ENCODE data around the gene TRAPPC6A.

Gene TRAPPC6A

GRCh38 chr19:45142016-45142725 lies 35.9 kb downstream of the TRAPPC6A start:
- Histone ChIP-seq H3K4me1 (ENCODE audit: control insufficient read depth, low read length) (peaks cover 13% of the 10 kb centered on the region), H3K4me2 (ENCODE audit: low read length) (no peak overlapping the region), H3K9me3 (ENCODE audit: control insufficient read depth, insufficient read depth, low read length) (no peaks in the 10 kb centered on the region), H3F3A (ENCODE audit: control insufficient read depth, insufficient read depth) (no peaks in the 10 kb centered on the region), H3K27me3 (ENCODE audit: control insufficient read depth, low read length) (no peaks in the 10 kb centered on the region), H3K4me3 (ENCODE audit: low read length) (no peak overlapping the region), H3K27ac (ENCODE audit: low read depth, low read length) (no peak overlapping the region), H3K36me3 (ENCODE audit: control insufficient read depth, low read length) (peaks cover 11% of the 10 kb centered on the region), H3K79me2 (ENCODE audit: control insufficient read depth, low read length) (peaks cover 20% of the 10 kb centered on the region), H4K20me1 (ENCODE audit: control insufficient read depth, insufficient read depth, low read depth, low read length) (no peaks in the 10 kb centered on the region), H3K9me2 (replicated peaks; ENCODE audit: control insufficient read depth, low read length) (no peaks in the 10 kb centered on the region)
- TF ChIP-seq EZH2phosphoT487 (IDR thresholded peaks at IDR 0.05; ENCODE audit: borderline replicate concordance, low read length): no peak
- no peak for TF ChIP-seq CTCF (IDR thresholded peaks at IDR 0.05; ENCODE audit: low read depth, low read length, poor library complexity, severe bottlenecking)

GRCh38 chr19:45141203-45141900 lies 36.7 kb downstream of the TRAPPC6A start:
- Histone ChIP-seq H3K4me1 (ENCODE audit: control insufficient read depth, low read length) (peaks cover 21% of the 10 kb centered on the region), H3F3A (ENCODE audit: control insufficient read depth, insufficient read depth) (no peaks in the 10 kb centered on the region), H3K27me3 (ENCODE audit: control insufficient read depth, low read length) (no peaks in the 10 kb centered on the region), H4K20me1 (ENCODE audit: control insufficient read depth, insufficient read depth, low read depth, low read length) (no peaks in the 10 kb centered on the region), H3K4me3 (ENCODE audit: low read length) (no peak overlapping the region), H3K9me3 (ENCODE audit: control insufficient read depth, insufficient read depth, low read length) (no peaks in the 10 kb centered on the region), H3K36me3 (ENCODE audit: control insufficient read depth, low read length) (peaks cover 16% of the 10 kb centered on the region), H3K9me2 (replicated peaks; ENCODE audit: control insufficient read depth, low read length) (no peaks in the 10 kb centered on the region), H3K27ac (ENCODE audit: low read depth, low read length) (no peak overlapping the region), H3K79me2 (ENCODE audit: control insufficient read depth, low read length) (peaks cover 28% of the 10 kb centered on the region), H3K4me2 (ENCODE audit: low read length) (no peak overlapping the region)
- TF ChIP-seq EZH2phosphoT487 (IDR thresholded peaks at IDR 0.05; ENCODE audit: borderline replicate concordance, low read length) (no peak), CTCF (IDR thresholded peaks at IDR 0.05; ENCODE audit: low read depth, low read length, poor library complexity, severe bottlenecking) (no peak)

GRCh38 chr19:45140533-45140932 lies 37.5 kb downstream of the TRAPPC6A start:
- Histone ChIP-seq H3K9me2 (replicated peaks; ENCODE audit: control insufficient read depth, low read length) (no peaks in the 10 kb centered on the region), H3F3A (ENCODE audit: control insufficient read depth, insufficient read depth) (no peaks in the 10 kb centered on the region), H3K4me1 (ENCODE audit: control insufficient read depth, low read length) (peaks cover 29% of the 10 kb centered on the region), H3K27ac (ENCODE audit: low read depth, low read length) (no peak overlapping the region), H3K4me2 (ENCODE audit: low read length) (no peak overlapping the region), H4K20me1 (ENCODE audit: control insufficient read depth, insufficient read depth, low read depth, low read length) (no peaks in the 10 kb centered on the region), H3K4me3 (ENCODE audit: low read length) (no peak overlapping the region), H3K79me2 (ENCODE audit: control insufficient read depth, low read length) (peaks cover 36% of the 10 kb centered on the region), H3K27me3 (ENCODE audit: control insufficient read depth, low read length) (no peaks in the 10 kb centered on the region), H3K36me3 (ENCODE audit: control insufficient read depth, low read length) (peaks cover 19% of the 10 kb centered on the region), H3K9me3 (ENCODE audit: control insufficient read depth, insufficient read depth, low read length) (no peaks in the 10 kb centered on the region)
- TF ChIP-seq EZH2phosphoT487 (IDR thresholded peaks at IDR 0.05; ENCODE audit: borderline replicate concordance, low read length) (no peak), CTCF (IDR thresholded peaks at IDR 0.05; ENCODE audit: low read depth, low read length, poor library complexity, severe bottlenecking) (no peak)
